IMR-90 (cell line): ENCODE results near the gene LDLRAD3. TPM values are rescaled to one million over a fixed set of nuclear protein-coding genes. Genes with fewer than 3 reads are reported as not detected.

Source experiments
- ATAC-seq: fragments of 200-7000 bp; cut with Tn5 transposase; 2 replicates; pipeline ENCODE4 v1.9.1; 2020; ENCODE audit warnings: low read depth, mild to moderate bottlenecking, moderate library complexity
- BruUV-seq: library from RNA; stranded (reverse); fragments of 400-500 nt; replicated peaks from 2 replicates; lab custom pipeline; 2021; lab: Mats Ljungman, UMichigan
- CTCF ChIA-PET: fragments of 300-600 bp; formaldehyde crosslinking; extraction: SDS; loops from one replicate; lab custom pipeline; 2021; ENCODE audit warnings: antibody characterized with exemption; lab: Yijun Ruan, JAX
- POLR2A ChIA-PET: fragments of 300-600 bp; sonication (Branson Sonifier 250); formaldehyde crosslinking; loops from one replicate; lab custom pipeline; 2022; ENCODE audit warnings: antibody characterized with exemption; ENCODE audit not compliant: unreplicated experiment; lab: Charles Lee
- DNase-seq: peaks from one replicate; pipeline ENCODE4 v3.0.0; 2013
- H2AFZ ChIP-seq: replicated peaks from 2 replicates; pipeline ENCODE3; 2013; ENCODE audit warnings: low read length, mild to moderate bottlenecking; ENCODE audit not compliant: poor library complexity
- H2AK5ac ChIP-seq: 2 replicates; pipeline ENCODE4 v1.6.1; 2013; ENCODE audit warnings: low read depth, low read length, inconsistent platforms
- H2AK9ac ChIP-seq: replicated peaks from 2 replicates; pipeline ENCODE3; 2013; ENCODE audit warnings: mild to moderate bottlenecking, low read depth, low read length, moderate library complexity; ENCODE audit not compliant: poor library complexity
- H2BK120ac ChIP-seq: 2 replicates; pipeline ENCODE4 v1.6.1; 2013; ENCODE audit warnings: low read depth, low read length, inconsistent platforms
- H2BK15ac ChIP-seq: 3 replicates; pipeline ENCODE4 v1.6.1; 2013; ENCODE audit warnings: low read depth, low read length, inconsistent platforms
- H2BK20ac ChIP-seq: 2 replicates; pipeline ENCODE4 v1.6.1; 2013; ENCODE audit warnings: low read depth, mild to moderate bottlenecking, inconsistent platforms, low read length, moderate library complexity
- H2BK5ac ChIP-seq: 2 replicates; pipeline ENCODE4 v1.6.1; 2013; ENCODE audit warnings: mild to moderate bottlenecking, low read depth, low read length, inconsistent platforms; ENCODE audit not compliant: poor library complexity, severe bottlenecking
- H3K14ac ChIP-seq: replicated peaks from 2 replicates; pipeline ENCODE4 v1.6.1; 2013; ENCODE audit warnings: low read depth, low read length, inconsistent platforms
- H3K18ac ChIP-seq: 2 replicates; pipeline ENCODE4 v1.6.1; 2013; ENCODE audit warnings: low read depth, low read length, control low read depth
- H3K23ac ChIP-seq: 2 replicates; pipeline ENCODE4 v1.6.1; 2013; ENCODE audit warnings: low read depth, low read length, inconsistent platforms
- H3K27ac ChIP-seq: 2 replicates; pipeline ENCODE4 v1.5.1; 2013; ENCODE audit warnings: mild to moderate bottlenecking, control low read depth, low read length; ENCODE audit not compliant: insufficient read depth
- H3K27me3 ChIP-seq: 2 replicates; pipeline ENCODE4 v1.6.1; 2013; ENCODE audit warnings: low read length; ENCODE audit not compliant: control insufficient read depth, insufficient read depth
- H3K36me3 ChIP-seq: 2 replicates; pipeline ENCODE4 v1.6.1; 2013; ENCODE audit warnings: low read length, mixed read lengths; ENCODE audit not compliant: control insufficient read depth, insufficient read depth
- H3K4ac ChIP-seq: 2 replicates; pipeline ENCODE4 v1.6.1; 2013; ENCODE audit warnings: low read depth, low read length, inconsistent platforms
- H3K4me1 ChIP-seq: 2 replicates; pipeline ENCODE4 v1.6.1; 2013; ENCODE audit warnings: low read length, mixed read lengths; ENCODE audit not compliant: control insufficient read depth, insufficient read depth
- H3K4me2 ChIP-seq: 2 replicates; pipeline ENCODE4 v1.6.1; 2013; ENCODE audit warnings: low read depth, mild to moderate bottlenecking, control low read depth, low read length, moderate library complexity
- H3K4me3 ChIP-seq: 2 replicates; pipeline ENCODE4 v1.5.1; 2013; ENCODE audit warnings: low read depth, mild to moderate bottlenecking, control low read depth, low read length, moderate library complexity; ENCODE audit not compliant: insufficient read depth
- H3K56ac ChIP-seq: 2 replicates; pipeline ENCODE4 v1.6.1; 2013; ENCODE audit warnings: low read length, inconsistent platforms; ENCODE audit not compliant: insufficient read depth; ENCODE audit errors: extremely low read depth
- H3K79me1 ChIP-seq, 2 experiments: 2 replicates each; pipeline ENCODE4 v1.6.1; 2013; ENCODE audit warnings: low read length in 2 of 2, inconsistent platforms in 1 of 2, low read depth in 1 of 2
- H3K9ac ChIP-seq: 2 replicates; pipeline ENCODE4 v1.6.1; 2013; ENCODE audit warnings: low read depth, low read length, control low read depth
- H3K9me1 ChIP-seq: 2 replicates; pipeline ENCODE4 v1.6.1; 2013; ENCODE audit warnings: low read length, inconsistent platforms; ENCODE audit not compliant: insufficient read depth
- H3K9me3 ChIP-seq: 2 replicates; pipeline ENCODE4 v1.6.1; 2013; ENCODE audit warnings: low read length; ENCODE audit not compliant: control insufficient read depth, insufficient read depth
- H4K20me1 ChIP-seq: 2 replicates; pipeline ENCODE4 v1.6.1; 2013; ENCODE audit warnings: low read length, inconsistent platforms; ENCODE audit not compliant: insufficient read depth
- H4K5ac ChIP-seq: 2 replicates; pipeline ENCODE4 v1.6.1; 2013; ENCODE audit warnings: mild to moderate bottlenecking, low read depth, low read length, control low read depth
- H4K8ac ChIP-seq, 2 experiments: 2 replicates each; pipeline ENCODE4 v1.6.1; 2013; ENCODE audit warnings: low read depth in 2 of 2, low read length in 2 of 2, control low read depth in 1 of 2, inconsistent platforms in 1 of 2
- H4K91ac ChIP-seq: 2 replicates; pipeline ENCODE4 v1.6.1; 2013; ENCODE audit warnings: low read depth, low read length, inconsistent platforms; ENCODE audit not compliant: insufficient read depth
- BHLHE40 ChIP-seq: fragments of 150-350 bp; IDR thresholded peaks from 2 replicates; pipeline ENCODE4 v1.6.1; 2016; ENCODE audit warnings: mild to moderate bottlenecking, low read depth, low read length
- CTCF ChIP-seq: conservative IDR thresholded peaks from 2 replicates; pipeline ENCODE4 v1.5.1; 2012; ENCODE audit warnings: mild to moderate bottlenecking, low read depth, low read length, improper control_type of control experiment
- FOS ChIP-seq: fragments of 150-350 bp; IDR thresholded peaks from 2 replicates; pipeline ENCODE4 v1.6.1; 2016; ENCODE audit warnings: low read depth, low read length
- MAZ ChIP-seq: IDR thresholded peaks from 2 replicates; pipeline ENCODE4 v1.6.1; 2012; ENCODE audit warnings: low read depth, mild to moderate bottlenecking, low read length, improper control_type of control experiment, moderate library complexity, borderline replicate concordance
- MXI1 ChIP-seq: IDR thresholded peaks from 2 replicates; pipeline ENCODE4 v1.6.1; 2012; ENCODE audit warnings: low read depth, mild to moderate bottlenecking, low read length, moderate library complexity, borderline replicate concordance
- NFE2L2 ChIP-seq: fragments of 150-350 bp; IDR thresholded peaks from 2 replicates; pipeline ENCODE4 v1.6.1; 2016; ENCODE audit warnings: low read depth, mild to moderate bottlenecking, low read length
- POLR2A ChIP-seq: IDR thresholded peaks from 2 replicates; pipeline ENCODE4 v1.6.1; 2012; ENCODE audit warnings: mild to moderate bottlenecking, low read depth, low read length
- RFX5 ChIP-seq: IDR thresholded peaks from 2 replicates; pipeline ENCODE4 v1.8.0; 2012; ENCODE audit warnings: low read depth, mild to moderate bottlenecking, low read length, moderate library complexity
- SMC3 ChIP-seq: fragments of 150-350 bp; IDR thresholded peaks from 2 replicates; pipeline ENCODE4 v1.6.1; 2016; ENCODE audit warnings: low read depth, mild to moderate bottlenecking, antibody characterized with exemption, low read length, moderate library complexity
- WGBS, 2 experiments: methylation state at CpG; one replicate each; pipeline versions ENCODE4 v1.1.5 to v1.1.7; 2013; ENCODE audit warnings: missing lambda C conversion rate in 2 of 2; ENCODE audit not compliant: insufficient read length in 1 of 2; ENCODE audit errors: extremely low coverage in 2 of 2; 5-methylcytosine and 5-hydroxymethylcytosine counted together
- dilution Hi-C: fragments of 300-500 bp; cut with HindIII; formaldehyde crosslinking; loops from one replicate; pipeline ENCODE4 v1.14.3; 2018; ENCODE audit warnings: low sequenced_read_pairs; ENCODE audit not compliant: unreplicated experiment
- in situ Hi-C: fragments of 300-500 bp; cut with MboI; formaldehyde crosslinking; loops from 3 replicates; pipeline ENCODE4 v1.14.3; 2019; ENCODE audit warnings: low sequenced_read_pairs, inconsistent platforms, mixed read lengths
- intact Hi-C: fragments of 100-400 bp; cut with micrococcal nuclease; formaldehyde crosslinking; loops from 2 replicates; pipeline ENCODE4 v1.10.0; 2022
- polyA plus RNA-seq, 3 experiments: library from polyadenylated mRNA; depleted of rRNA; stranded (reverse); fragments of >200 nt; gene quantifications; 2 replicates each; pipeline ENCODE4 v1.2.3, GENCODE V29; 2012; ENCODE audit warnings: low replicate concordance in 1 of 3
- total RNA-seq: library from RNA; depleted of rRNA; stranded (reverse); fragments of >200 nt; gene quantifications from 2 replicates; pipeline ENCODE4 v1.2.3, GENCODE V29; 2012

Gene LDLRAD3
- total and polyA plus RNA-seq, 2 of the 4 experiments (the other 2 are of a cell fraction) = 2.7 to 6.4 TPM

GRCh38 chr11:36177836-36178235 is 234.0 kb downstream of the LDLRAD3 start:
- intact Hi-C loops = no loop called here
- CTCF ChIA-PET = no interaction called here

More at GRCh38 chr11:36177836-36178235, 234.0 kb downstream of the LDLRAD3 start:
- Histone ChIP-seq H3K4me2 (no peak overlapping the region), H4K8ac (no peak overlapping the region), H2BK15ac (no peak overlapping the region), H3K23ac (no peak overlapping the region), H3K9ac (no peak overlapping the region), H3K79me1 (no peaks in the 10 kb centered on the region; a peak in 1 of 4 replicates), H3K4me3 (no peak overlapping the region), H4K91ac (no peak overlapping the region), H2BK20ac (no peak overlapping the region), H2AK9ac (no peak overlapping the region), H3K36me3 (no peaks in the 10 kb centered on the region), H2BK120ac (no peak overlapping the region), H2AFZ (no peak overlapping the region), H3K27ac (no peak overlapping the region), H4K20me1 (no peaks in the 10 kb centered on the region), H2AK5ac (no peak overlapping the region), H4K5ac (no peak overlapping the region), H3K27me3 (no peaks in the 10 kb centered on the region; the same call in 1 of the 2 replicates), H3K4ac (no peak overlapping the region), H3K18ac (no peak overlapping the region), H3K14ac (no peak overlapping the region), H3K9me1 (no peaks in the 10 kb centered on the region), H2BK5ac (no peak overlapping the region), H3K56ac (no peak overlapping the region), H3K9me3 (no peaks in the 10 kb centered on the region), H3K4me1 (no peaks in the 10 kb centered on the region)
- POLR2A ChIA-PET = no interaction called here
- in situ Hi-C loops = no loop called here
- DNase-seq (no peak), ATAC-seq (no peak)
- dilution Hi-C loops = no loop called here
- no TSS peak for BruUV-seq
- TF ChIP-seq MXI1 (no peak), POLR2A (no peak), CTCF (no peak), RFX5 (no peak), SMC3 (no peak), BHLHE40 (no peak), NFE2L2 (no peak), FOS (no peak), MAZ (no peak)
- 100% methylated on average over 1 of the region's 2 CpGs; no CpG with 5 or more reads in 1 of the 2 experiments for WGBS, 2 experiments
